Osteocyte (in vitro differentiated cells): ENCODE data around the gene IFT22. TPM values are rescaled to one million over a fixed set of nuclear protein-coding genes. Genes with fewer than 3 reads are reported as not detected.

Experiments
- DNase-seq: peaks from one replicate; pipeline ENCODE4 v3.0.0; 2021; ENCODE audit warnings: mixed read lengths; ENCODE audit not compliant: unreplicated experiment; ENCODE audit errors: extremely low spot score
- H3K27ac Mint-ChIP-seq: one replicate; pipeline ENCODE4 v1.8.0; 2021; ENCODE audit warnings: mild to moderate bottlenecking, mixed read lengths; ENCODE audit not compliant: unreplicated experiment
- H3K27me3 Mint-ChIP-seq: one replicate; pipeline ENCODE4 v1.8.0; 2021; ENCODE audit warnings: mixed read lengths; ENCODE audit not compliant: unreplicated experiment
- H3K36me3 Mint-ChIP-seq: one replicate; pipeline ENCODE4 v1.8.0; 2021; ENCODE audit warnings: mixed read lengths; ENCODE audit not compliant: unreplicated experiment
- H3K4me1 Mint-ChIP-seq: one replicate; pipeline ENCODE4 v1.8.0; 2021; ENCODE audit warnings: mixed read lengths; ENCODE audit not compliant: unreplicated experiment
- H3K4me3 Mint-ChIP-seq: one replicate; pipeline ENCODE4 v1.8.0; 2021; ENCODE audit warnings: mild to moderate bottlenecking, moderate library complexity, mixed read lengths; ENCODE audit not compliant: unreplicated experiment
- H3K9me3 Mint-ChIP-seq: one replicate; pipeline ENCODE4 v1.8.0; 2021; ENCODE audit warnings: mixed read lengths; ENCODE audit not compliant: unreplicated experiment
- total RNA-seq: library from RNA; stranded (reverse); gene quantifications from 2 replicates; pipeline ENCODE4 v1.2.1, GENCODE V29; 2021
- TF ChIP-seq, protein P1 (sequence below): fragments of 200-600 bp; sonication (generic); IDR thresholded peaks from 2 replicates; pipeline ENCODE4 v1.5.0; 2021; ENCODE audit warnings: antibody characterized with exemption, mild to moderate bottlenecking, moderate library complexity

IFT22 gene
- total RNA-seq, 1 donor from 2014 or later, result 29.3 TPM

DNA sequence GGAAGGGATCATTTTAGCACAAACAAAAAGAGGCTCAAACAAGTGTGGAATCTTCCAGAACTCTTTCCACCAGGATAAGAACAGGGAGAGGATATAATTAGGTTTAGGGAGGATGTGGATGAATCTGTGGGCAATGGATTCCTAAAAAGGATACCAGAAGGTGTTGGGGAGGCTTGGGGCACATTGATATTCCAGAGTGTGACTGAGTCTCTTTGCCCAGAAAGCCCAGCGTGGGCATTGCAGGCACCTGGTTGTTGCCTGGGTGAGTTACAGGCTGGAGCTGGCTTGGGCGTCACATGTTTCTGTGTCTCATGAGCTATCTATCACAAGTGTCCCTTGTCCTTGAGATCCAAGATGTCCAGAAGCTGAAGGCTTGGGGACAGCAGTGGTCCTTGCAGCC lies 44.3 kb upstream of the IFT22 start:
- H3K27ac Mint-ChIP-seq, result no peak overlapping the region
- peaks cover 43% of the 10 kb centered on the region for H3K4me1 Mint-ChIP-seq
- no peak for DNase-seq
- peaks cover 3% of the 10 kb centered on the region for H3K9me3 Mint-ChIP-seq
- TF ChIP-seq, protein P1, sequence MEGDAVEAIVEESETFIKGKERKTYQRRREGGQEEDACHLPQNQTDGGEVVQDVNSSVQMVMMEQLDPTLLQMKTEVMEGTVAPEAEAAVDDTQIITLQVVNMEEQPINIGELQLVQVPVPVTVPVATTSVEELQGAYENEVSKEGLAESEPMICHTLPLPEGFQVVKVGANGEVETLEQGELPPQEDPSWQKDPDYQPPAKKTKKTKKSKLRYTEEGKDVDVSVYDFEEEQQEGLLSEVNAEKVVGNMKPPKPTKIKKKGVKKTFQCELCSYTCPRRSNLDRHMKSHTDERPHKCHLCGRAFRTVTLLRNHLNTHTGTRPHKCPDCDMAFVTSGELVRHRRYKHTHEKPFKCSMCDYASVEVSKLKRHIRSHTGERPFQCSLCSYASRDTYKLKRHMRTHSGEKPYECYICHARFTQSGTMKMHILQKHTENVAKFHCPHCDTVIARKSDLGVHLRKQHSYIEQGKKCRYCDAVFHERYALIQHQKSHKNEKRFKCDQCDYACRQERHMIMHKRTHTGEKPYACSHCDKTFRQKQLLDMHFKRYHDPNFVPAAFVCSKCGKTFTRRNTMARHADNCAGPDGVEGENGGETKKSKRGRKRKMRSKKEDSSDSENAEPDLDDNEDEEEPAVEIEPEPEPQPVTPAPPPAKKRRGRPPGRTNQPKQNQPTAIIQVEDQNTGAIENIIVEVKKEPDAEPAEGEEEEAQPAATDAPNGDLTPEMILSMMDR, result no peak
- no peak overlapping the region for H3K4me3 Mint-ChIP-seq
- H3K36me3 Mint-ChIP-seq, result peaks cover 12% of the 10 kb centered on the region
- H3K27me3 Mint-ChIP-seq, result no peaks in the 10 kb centered on the region

DNA sequence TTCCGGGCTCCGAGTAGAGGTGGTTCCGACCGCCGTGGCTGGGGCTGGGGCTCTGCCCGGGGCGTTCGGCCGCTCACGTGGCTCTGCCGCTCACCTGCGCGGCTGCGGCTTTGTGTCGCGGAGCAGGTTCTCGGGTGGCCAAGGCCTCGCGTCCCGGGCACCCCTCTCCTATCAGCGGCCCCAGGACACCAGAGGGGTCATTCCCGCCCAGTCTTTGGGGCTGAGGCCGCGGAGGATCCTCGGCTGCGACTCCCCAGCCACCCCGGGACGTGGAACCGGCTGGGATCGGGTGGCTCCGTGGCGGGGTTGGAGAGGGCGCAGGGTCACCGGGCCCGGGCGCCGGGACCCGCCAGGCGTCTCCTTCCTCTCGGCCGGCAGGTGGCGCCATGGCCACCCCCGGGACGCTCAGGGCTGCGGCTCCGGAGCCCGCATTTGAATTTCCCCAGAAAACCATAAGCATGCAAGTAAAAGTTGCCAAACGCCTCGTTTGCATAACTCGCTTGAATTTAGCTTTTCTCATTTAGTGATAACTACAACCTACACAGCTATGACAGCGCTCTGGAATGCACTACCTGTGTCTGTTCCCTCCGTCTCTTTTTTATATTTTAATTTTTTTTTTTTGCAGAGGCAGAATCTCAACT lies 42.2 kb upstream of the IFT22 start:
- TF ChIP-seq, protein P1, result peak; percentile 99
- H3K27ac Mint-ChIP-seq, result no peak overlapping the region
- no peaks in the 10 kb centered on the region for H3K27me3 Mint-ChIP-seq
- H3K4me1 Mint-ChIP-seq, result peaks cover 38% of the 10 kb centered on the region
- H3K9me3 Mint-ChIP-seq, result peaks cover 3% of the 10 kb centered on the region
- peak; percentile 90 for DNase-seq
- H3K4me3 Mint-ChIP-seq, result peak overlapping the region; percentile 72
- H3K36me3 Mint-ChIP-seq, result peaks cover 8% of the 10 kb centered on the region

DNA sequence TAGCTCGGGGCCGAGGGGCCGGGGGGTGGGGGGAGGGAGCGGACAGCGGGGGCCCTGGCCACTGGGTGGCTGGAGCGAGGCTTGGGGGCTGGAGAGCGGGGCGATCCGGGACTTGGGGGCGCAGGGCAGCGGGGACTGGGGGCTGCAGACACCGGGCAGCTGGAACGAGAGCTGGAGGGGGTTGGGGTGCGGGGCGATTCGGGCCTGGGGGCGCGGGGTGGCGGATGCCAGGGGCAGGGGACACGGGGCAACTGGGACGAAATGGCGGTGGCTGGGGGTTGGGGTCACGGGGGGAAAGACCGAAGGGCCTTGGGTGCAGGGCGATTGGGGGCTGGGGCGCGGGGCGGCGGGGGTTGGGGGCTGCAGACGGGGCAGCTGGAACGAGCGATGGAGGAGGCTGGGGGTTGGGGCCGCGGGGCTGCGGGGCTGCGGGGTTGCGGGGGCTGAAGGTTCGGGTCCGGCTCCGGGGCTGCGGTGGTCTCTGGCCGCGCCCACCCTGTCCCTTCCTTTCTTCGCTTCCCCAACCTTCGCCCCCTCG lies 41.7 kb upstream of the IFT22 start:
- Mint-ChIP-seq H3K27ac (no peak overlapping the region), H3K9me3 (peaks cover 3% of the 10 kb centered on the region), H3K27me3 (no peaks in the 10 kb centered on the region), H3K4me3 (peak overlapping the region; percentile 74), H3K36me3 (peaks cover 8% of the 10 kb centered on the region), H3K4me1 (peaks cover 32% of the 10 kb centered on the region)
- TF ChIP-seq, protein P1, result no peak
- DNase-seq, result no peak

DNA sequence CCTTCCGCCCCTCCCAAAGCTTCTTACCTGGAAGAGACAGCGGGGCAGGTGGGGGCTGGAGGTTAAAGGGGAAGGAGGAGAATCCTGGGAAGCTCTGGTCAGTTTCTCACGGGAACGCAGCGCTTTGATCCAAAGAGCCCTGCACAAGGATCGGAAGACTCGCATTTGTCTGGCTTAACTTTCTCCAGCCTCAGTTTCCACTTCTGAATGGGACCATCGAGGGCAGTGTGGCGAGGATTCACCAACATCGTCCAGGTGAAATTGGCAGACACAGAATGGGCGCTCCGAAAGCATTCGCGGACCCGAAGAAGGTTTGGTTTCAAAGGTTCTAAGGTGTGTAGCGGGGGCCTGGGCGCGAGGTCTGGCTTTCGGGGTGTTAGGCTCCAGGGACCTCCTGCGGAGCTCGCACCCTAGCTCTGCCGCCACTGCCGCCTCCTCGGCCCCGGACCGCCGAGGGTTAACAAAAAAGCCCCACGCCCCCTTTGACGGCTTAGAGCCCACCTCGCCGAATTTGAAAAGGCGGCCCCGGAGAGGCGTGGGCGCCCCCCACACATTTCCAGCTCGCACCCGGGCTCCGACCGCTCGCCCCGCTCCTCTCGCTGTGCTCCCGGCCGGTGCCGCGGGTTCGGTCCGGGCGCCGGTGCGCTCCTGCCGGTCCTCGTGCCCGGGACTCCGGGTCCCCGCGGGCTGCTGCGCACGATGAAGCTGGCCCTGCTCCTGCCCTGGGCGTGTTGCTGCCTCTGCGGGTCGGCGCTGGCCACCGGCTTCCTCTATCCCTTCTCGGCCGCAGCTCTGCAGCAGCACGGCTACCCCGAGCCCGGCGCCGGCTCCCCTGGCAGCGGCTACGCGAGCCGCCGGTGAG lies 41.0 kb upstream of the IFT22 start, which contains the start of gene COL26A1:
TSS of gene COL26A1 (plus strand) at position 542 of the 862 bp plus-strand sequence. CDS start at position 700, 158 bp downstream.
- peaks cover 4% of the 10 kb centered on the region for H3K36me3 Mint-ChIP-seq
- peak; percentile 88 for DNase-seq
- no peak within 1 kb of the TSS for H3K27ac Mint-ChIP-seq
- no peaks in the 10 kb centered on the region for H3K9me3 Mint-ChIP-seq
- TF ChIP-seq, protein P1, result no peak
- H3K4me3 Mint-ChIP-seq, result peak within 1 kb of the TSS; percentile 74
- H3K27me3 Mint-ChIP-seq, result no peaks in the 10 kb centered on the region
- H3K4me1 Mint-ChIP-seq, result peaks cover 28% of the 10 kb centered on the region

DNA sequence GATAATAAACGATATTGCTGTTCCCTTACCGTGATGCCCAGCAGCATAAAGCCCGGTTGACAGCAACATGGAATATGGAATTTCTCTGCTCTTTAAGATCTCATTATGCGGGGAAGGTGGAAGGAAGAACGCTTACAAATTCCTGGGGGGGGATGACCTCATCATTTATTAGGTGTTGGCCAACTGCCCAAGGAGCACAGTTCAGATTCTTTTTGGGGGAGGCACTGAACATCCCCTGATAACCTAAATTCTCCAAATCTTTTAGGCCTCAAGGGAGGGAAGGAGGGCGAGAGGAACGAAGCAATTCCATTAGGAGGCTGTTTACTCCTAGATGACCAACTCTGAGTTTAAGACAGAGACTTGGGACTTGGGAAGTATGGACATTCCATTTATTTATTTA lies 35.8 kb upstream of the IFT22 start:
- DNase-seq, result no peak
- Mint-ChIP-seq H3K36me3 (no peaks in the 10 kb centered on the region), H3K9me3 (no peaks in the 10 kb centered on the region), H3K4me3 (no peak overlapping the region), H3K27me3 (no peaks in the 10 kb centered on the region), H3K27ac (no peak overlapping the region), H3K4me1 (peaks cover 10% of the 10 kb centered on the region)
- TF ChIP-seq, protein P1, result no peak
